ENCODE data around the gene EXOC6B. TPM values are rescaled to one million over a fixed set of nuclear protein-coding genes. Genes with fewer than 3 reads are reported as not detected.

EXOC6B gene
- total RNA-seq, 1 donor from 2014 or later, result 45.6 TPM

- no peaks in the 10 kb centered on the region for H3K36me3 Mint-ChIP-seq (ENCODE audit: low read depth, unreplicated experiment)
- DNase-seq (ENCODE audit: low spot score), result no peak
These were observed 196.8 kb downstream of the EXOC6B start for GRCh38 chr2:72629062-72629461.

GRCh38 chr2:72627083-72627482 lies 198.8 kb downstream of the EXOC6B start:
- TF ChIP-seq CTCF (IDR thresholded peaks at IDR 0.05; ENCODE audit: unreplicated experiment), result no peak
- no peak overlapping the region for H3K27ac Mint-ChIP-seq (ENCODE audit: unreplicated experiment)
- no peak for DNase-seq (ENCODE audit: low spot score)
- H3K9me3 Mint-ChIP-seq (ENCODE audit: unreplicated experiment), result no peaks in the 10 kb centered on the region
- no peaks in the 10 kb centered on the region for H3K36me3 Mint-ChIP-seq (ENCODE audit: low read depth, unreplicated experiment)
- peaks cover 8% of the 10 kb centered on the region for H3K4me1 Mint-ChIP-seq (ENCODE audit: unreplicated experiment)
- no peak overlapping the region for H3K4me3 Mint-ChIP-seq (ENCODE audit: unreplicated experiment)
- no peaks in the 10 kb centered on the region for H3K27me3 Mint-ChIP-seq (ENCODE audit: unreplicated experiment)

More at GRCh38 chr2:72629062-72629461, 196.8 kb downstream of the EXOC6B start:
- no peak overlapping the region for H3K27ac Mint-ChIP-seq (ENCODE audit: unreplicated experiment)
- no peaks in the 10 kb centered on the region for H3K9me3 Mint-ChIP-seq (ENCODE audit: unreplicated experiment)
- no peak for TF ChIP-seq CTCF (IDR thresholded peaks at IDR 0.05; ENCODE audit: unreplicated experiment)
- H3K4me3 Mint-ChIP-seq (ENCODE audit: unreplicated experiment), result no peak overlapping the region
- no peaks in the 10 kb centered on the region for H3K27me3 Mint-ChIP-seq (ENCODE audit: unreplicated experiment)
- H3K4me1 Mint-ChIP-seq (ENCODE audit: unreplicated experiment), result peaks cover 8% of the 10 kb centered on the region

GRCh38 chr2:72625366-72625765 lies 200.5 kb downstream of the EXOC6B start:
- peak overlapping the region; percentile 58 for H3K27ac Mint-ChIP-seq (ENCODE audit: unreplicated experiment)
- peaks cover 8% of the 10 kb centered on the region for H3K4me1 Mint-ChIP-seq (ENCODE audit: unreplicated experiment)
- no peaks in the 10 kb centered on the region for H3K9me3 Mint-ChIP-seq (ENCODE audit: unreplicated experiment)
- DNase-seq (ENCODE audit: low spot score), result no peak
- H3K4me3 Mint-ChIP-seq (ENCODE audit: unreplicated experiment), result no peak overlapping the region
- H3K36me3 Mint-ChIP-seq (ENCODE audit: low read depth, unreplicated experiment), result no peaks in the 10 kb centered on the region
- H3K27me3 Mint-ChIP-seq (ENCODE audit: unreplicated experiment), result no peaks in the 10 kb centered on the region
- TF ChIP-seq CTCF (IDR thresholded peaks at IDR 0.05; ENCODE audit: unreplicated experiment), result no peak

GRCh38 chr2:72623481-72623880 lies 202.4 kb downstream of the EXOC6B start:
- Mint-ChIP-seq H3K9me3 (ENCODE audit: unreplicated experiment) (no peaks in the 10 kb centered on the region), H3K4me1 (ENCODE audit: unreplicated experiment) (peaks cover 9% of the 10 kb centered on the region), H3K4me3 (ENCODE audit: unreplicated experiment) (no peak overlapping the region), H3K27ac (ENCODE audit: unreplicated experiment) (no peak overlapping the region), H3K36me3 (ENCODE audit: low read depth, unreplicated experiment) (no peaks in the 10 kb centered on the region), H3K27me3 (ENCODE audit: unreplicated experiment) (peaks cover 2% of the 10 kb centered on the region)
- no peak for DNase-seq (ENCODE audit: low spot score)
- TF ChIP-seq CTCF (IDR thresholded peaks at IDR 0.05; ENCODE audit: unreplicated experiment), result no peak

GRCh38 chr2:72619626-72620025 lies 206.2 kb downstream of the EXOC6B start:
- no peaks in the 10 kb centered on the region for H3K9me3 Mint-ChIP-seq (ENCODE audit: unreplicated experiment)

More at GRCh38 chr2:72619626-72620025, 206.2 kb downstream of the EXOC6B start:
- H3K36me3 Mint-ChIP-seq (ENCODE audit: low read depth, unreplicated experiment), result no peaks in the 10 kb centered on the region
- peaks cover 4% of the 10 kb centered on the region for H3K27me3 Mint-ChIP-seq (ENCODE audit: unreplicated experiment)
- no peak for DNase-seq (ENCODE audit: low spot score)
- no peak overlapping the region for H3K27ac Mint-ChIP-seq (ENCODE audit: unreplicated experiment)
- H3K4me1 Mint-ChIP-seq (ENCODE audit: unreplicated experiment), result peaks cover 2% of the 10 kb centered on the region
- TF ChIP-seq CTCF (IDR thresholded peaks at IDR 0.05; ENCODE audit: unreplicated experiment), result no peak
- H3K4me3 Mint-ChIP-seq (ENCODE audit: unreplicated experiment), result no peak overlapping the region
